ENCODE measurements around the gene KRT77.
"Not testable (repeated sequence)": the region's sequence is repeated elsewhere in the genome, so short reads cannot be mapped to it uniquely, and the experiment has no call there.

KRT77 gene

DNA sequence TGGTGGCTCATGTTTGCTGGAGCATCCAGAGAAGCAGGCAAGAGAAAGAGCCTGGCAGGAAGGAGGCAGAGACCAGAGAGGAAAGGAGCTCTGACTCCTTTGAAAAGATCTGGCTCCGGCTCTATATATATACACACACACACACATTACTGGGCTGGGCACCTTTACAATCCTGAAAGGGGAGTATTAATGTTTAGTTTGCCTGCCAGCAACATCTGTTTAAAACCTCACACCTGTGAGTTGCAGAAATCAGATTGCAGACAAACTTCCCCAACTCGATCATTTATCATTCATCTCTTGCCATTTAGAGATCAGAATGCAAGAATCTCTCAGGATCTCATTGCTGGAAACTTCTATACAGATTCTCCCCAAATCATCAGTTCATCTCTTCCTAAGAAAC is at the start of gene KRT77:
KRT77 (minus strand) TSS at position 101 of the 400 bp plus-strand sequence; CDS start at position 11, 90 bp downstream.
- DNase-seq = no peak

DNA sequence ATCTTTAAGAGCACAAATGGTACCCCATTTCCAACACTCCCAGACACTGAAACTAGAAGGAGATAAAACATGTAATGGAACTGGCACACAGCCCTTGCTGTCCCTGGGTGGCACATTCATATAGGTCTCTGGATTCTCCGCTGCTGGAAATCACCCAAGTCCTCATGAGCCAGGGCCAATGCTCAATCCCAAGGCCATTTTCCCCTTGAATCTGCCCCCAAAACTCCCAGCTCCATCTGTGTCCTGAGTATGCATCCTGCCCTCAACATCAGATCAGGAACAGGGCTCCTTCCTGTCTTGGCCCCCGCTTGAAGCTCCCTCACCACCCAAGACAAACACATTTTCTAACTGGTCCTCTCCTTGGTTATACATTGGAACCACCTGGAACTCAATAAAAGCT is 49.2 kb upstream of the KRT77 start:
- no peak for DNase-seq

DNA sequence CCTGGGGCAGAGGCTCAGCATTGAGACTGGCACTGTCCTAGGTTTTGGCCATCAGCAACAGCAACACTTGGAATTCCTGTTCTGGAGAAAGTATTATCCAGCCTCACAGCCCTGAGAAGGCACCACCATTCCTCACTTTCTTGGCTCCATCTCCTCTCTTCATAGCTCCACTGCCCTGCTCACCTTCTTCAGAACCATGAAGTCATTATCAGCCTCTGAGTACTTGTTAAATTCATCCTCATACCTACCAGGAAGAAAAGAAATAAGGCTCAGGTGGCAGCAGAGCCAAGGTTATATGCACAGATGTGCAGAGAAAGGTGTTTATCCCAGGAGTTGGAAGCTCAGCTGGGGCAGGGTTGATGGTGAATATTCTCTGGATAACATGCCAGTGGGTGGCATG is 48.5 kb upstream of the KRT77 start:
- DNase-seq = no peak

DNA sequence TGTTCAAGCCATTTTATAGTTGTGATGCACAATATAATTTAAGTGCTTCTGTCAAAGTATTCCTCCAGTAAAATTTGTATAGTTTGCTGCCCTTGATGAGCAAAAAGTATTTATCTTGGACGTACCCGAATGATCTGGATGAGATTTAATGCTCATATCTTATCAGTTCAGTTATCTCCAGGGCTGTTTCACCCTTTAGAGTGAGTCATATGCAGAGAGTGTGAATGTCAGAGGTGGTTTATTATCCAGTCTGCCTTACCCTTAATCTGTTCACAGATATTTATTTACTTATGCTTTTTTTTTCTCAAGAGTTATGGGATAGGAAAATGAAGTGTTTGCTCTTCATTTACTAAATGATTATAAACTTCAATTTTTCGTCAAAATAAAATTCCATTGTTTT is 47.2 kb upstream of the KRT77 start:
- not testable (repeated sequence) for DNase-seq

DNA sequence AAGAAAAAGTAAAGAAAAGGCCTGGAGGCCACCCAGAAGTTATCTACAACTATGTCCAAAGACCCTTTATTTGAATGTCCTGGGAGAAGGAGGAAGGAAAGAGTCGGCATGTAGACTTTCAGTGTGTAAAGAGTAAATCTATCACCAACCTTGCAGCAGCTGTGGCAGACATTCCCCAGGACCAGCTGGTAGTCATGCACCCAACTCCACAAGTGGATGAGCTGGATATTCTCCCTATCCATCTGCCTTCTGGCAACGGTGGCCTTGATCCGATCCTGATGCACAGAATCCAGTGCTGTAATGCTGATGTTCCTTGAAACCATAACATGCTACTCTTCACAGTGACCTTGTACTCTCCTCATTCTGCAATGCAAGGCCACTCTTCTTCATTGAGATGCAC is 46.5 kb upstream of the KRT77 start:
- no peak for DNase-seq

DNA sequence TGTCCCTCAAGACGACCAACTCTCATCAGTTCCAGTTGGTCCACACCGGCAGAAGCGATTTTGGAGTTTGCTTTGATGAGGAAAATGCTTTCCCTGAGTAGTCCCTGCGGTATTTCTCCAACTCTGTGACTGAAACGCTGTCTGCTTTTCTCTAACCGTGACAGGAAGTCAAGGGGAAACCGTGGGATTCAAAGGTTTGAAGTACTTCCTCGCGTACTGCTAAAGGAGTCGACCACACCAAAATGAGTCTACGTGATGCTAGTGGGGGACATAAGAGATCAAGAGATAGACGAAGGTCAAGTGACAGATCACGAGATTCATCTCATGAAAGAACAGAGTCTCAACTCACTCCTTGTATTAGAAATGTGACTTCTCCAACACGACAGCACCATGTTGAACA is 45.3 kb upstream of the KRT77 start:
- DNase-seq = no peak

DNA sequence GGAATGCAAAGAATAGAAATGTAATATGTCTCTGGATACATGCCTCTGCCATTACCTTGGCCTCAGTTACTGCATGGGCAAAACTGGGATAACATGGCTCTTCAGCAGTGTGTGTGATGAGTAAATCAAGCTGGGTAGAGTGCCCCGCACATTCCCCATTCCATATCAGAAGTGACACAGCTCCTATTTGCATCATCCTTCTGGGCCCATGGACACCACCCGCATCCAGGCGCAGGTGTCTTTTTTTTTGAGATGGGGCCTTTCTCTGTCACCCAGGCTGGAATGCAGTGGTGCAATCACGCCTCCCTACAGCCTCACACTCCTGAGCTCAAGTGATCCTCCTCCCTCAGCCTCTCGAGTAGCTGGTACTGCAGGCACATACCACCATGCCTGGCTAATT is 42.2 kb upstream of the KRT77 start:
- DNase-seq = no peak

GRCh38 chr12:52744493-52745156 is 41.3 kb upstream of the KRT77 start:
- DNase-seq = no peak

- no peak for DNase-seq
Observed at GRCh38 chr12:52742822-52743457, 39.6 kb upstream of the KRT77 start.

DNA sequence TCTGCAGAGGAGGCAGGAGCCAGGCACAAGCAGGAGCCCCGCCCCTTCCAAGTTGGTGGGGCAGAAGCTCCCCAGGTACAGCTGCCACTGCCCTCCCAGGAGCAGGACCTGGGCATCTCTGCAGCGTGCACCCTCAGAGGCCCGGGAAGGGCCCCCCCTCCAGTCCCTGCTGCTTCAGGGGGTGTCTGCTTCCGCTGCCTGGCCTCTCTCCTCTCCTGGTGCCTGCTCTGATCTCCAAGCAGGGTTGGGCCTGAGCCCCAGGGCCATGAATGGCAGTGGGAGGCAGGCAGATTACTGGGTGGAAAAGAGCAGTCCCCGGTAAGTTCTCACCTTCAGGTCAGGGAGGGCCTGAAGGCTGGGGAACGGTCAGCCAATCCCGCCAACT is 38.9 kb upstream of the KRT77 start:
- DNase-seq = no peak

DNA sequence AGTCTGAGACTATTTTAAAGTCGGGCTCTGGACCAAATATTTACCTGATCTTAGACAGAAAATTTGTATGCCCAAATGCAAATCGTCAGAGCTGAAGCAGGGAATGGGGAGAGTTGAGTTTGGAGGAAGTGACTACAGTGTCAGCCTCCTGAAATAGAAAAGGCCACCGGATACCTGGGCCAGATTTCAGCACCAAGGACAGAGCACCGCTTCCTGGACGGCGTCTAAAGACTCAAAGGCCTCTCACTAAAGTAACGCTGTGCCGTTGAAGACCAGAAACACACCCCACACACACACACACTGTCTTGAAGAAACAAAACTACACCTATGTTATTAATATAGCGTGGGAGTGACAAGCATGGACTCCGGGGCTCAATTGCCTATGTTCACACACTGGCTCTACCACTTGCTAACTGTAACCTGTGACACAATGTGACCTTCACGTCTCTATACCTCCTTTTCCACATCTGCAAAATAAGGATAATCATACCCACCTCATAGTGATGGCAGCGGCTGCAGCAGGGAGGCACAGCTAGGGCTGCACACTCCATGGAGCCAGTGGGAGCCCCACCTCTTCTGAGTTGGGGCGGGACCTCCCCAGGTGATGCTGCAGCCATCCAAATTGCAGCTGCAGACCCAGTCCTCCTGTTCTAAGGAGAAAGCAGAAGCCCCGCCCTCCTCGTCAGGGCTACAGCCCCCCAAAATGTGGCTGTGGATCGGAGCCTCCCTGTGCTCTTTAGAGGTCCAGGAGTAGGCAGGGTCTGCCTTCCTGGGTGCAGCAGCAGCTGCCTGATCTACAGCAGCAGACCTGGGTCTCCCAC is 38.3 kb upstream of the KRT77 start:
- DNase-seq = peak; percentile 22 to 42

- DNase-seq = no peak
Observed at GRCh38 chr12:52740584-52740983, 37.3 kb upstream of the KRT77 start.

GRCh38 chr12:52739963-52740362 is 36.6 kb upstream of the KRT77 start:
- no peak for DNase-seq

DNA sequence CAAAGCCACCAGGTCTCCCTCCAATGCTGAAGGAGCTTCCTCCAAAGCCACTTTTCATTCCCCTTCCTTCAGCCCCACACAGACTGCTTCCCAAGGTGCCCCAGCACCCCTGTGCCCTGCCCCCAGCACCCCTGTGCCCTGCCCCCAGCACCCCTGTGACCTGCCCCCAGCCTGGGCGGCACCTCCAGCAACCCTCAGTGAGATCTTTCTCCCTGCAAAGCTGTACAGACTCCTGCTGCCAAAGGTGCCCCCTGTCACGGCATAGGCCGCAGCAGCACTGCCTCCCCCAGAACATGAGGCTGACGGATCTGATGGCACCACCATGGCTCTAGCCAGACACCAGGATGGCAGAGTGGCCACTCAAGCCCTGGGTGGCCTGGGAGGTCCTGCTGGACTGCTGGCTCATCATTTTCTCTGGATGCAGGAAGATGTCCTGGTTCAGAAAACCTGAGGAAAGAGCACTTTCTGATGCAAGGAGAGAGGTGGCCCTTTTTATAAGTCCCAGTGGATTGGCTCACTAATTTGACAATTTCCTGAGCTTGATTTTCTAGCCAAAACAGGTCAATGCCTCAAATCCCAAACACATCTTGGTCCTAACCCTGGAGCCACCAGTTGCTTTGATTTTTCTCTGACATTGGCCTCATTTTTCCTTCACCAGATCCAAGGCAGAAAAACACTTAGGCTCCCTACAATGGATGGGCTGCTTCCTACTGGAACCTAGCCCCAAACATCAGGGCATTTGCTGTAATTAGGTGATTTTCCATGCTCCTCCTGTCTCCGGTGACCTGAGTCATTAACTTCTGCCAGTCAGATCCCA is 32.7 kb upstream of the KRT77 start:
- no peak for DNase-seq

GRCh38 chr12:52735106-52735505 is 31.8 kb upstream of the KRT77 start:
- DNase-seq = no peak

DNA sequence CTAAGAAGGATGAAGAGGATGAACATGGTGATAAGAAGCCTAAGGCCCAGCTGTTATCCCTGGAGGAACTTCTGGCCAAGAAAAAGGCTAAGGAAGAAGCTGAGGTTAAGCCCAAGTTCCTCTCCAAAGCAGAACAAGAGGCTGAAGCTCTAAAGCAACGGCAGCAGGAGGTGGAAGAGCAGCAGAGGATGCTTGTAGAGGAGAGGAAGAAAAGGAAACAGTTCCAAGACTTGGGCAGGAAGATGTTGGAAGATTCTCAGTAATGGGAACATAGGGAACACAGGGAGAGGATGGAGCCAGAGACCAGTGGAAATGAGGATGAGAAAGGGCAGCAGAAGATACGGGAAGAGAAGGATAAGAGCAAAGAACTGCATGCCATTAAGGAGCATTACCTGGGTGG is 27.5 kb upstream of the KRT77 start:
- DNase-seq = no peak

GRCh38 chr12:52730383-52730782 is 27.1 kb upstream of the KRT77 start:
- no peak for DNase-seq

DNA sequence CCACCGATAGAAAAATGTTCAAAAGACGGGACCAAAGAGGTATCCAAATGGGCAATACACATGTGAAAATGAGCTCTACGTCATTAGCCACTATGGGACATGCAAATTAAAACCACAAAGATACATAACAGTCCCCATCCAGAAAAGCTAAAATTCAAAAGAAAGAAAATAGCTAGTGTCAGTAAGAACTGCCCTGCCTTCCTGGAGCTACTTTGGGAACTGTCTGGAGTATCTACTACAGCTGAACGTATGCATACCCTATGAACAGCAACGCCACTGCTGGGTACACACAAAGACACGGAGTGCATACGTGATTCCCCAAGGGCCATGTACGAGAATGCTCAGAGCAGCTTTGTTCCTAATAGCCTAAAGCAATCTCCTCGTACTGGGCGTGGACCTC is 25.8 kb upstream of the KRT77 start:
- no peak for DNase-seq

GRCh38 chr12:52728374-52728773 is 25.1 kb upstream of the KRT77 start:
- no peak for DNase-seq

DNA sequence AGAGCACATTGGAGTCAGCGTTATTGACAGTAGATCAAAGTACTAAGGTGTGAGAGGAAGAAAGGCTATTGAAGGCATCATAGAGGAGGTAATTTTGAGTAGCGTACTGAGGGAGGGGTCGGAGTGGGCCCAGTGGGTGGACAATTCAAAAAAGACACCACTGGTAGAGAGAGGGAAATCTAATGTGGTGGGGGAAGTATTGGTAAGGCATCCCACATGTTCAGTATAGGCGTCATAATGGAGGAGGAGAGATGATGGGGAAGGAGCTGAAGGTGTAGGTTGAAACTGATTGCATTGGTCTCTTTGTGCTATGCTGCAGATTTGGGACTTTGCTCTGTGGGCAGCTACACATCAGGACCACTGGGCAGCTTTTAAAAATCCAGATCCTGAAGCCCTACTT is 23.7 kb upstream of the KRT77 start:
- DNase-seq = no peak

- no peak for DNase-seq
Observed at GRCh38 chr12:52726451-52726850, 23.1 kb upstream of the KRT77 start.

- DNase-seq = no peak
Observed at GRCh38 chr12:52724384-52724783, 21.1 kb upstream of the KRT77 start.

GRCh38 chr12:52722680-52723079 is 19.4 kb upstream of the KRT77 start:
- no peak for DNase-seq

Measured in CD4-positive, alpha-beta T cell treated with Interleukin-4 for 1 hour (primary cell).